COLO829 (cell line): Measurements from ENCODE around the gene POLH.
A peak's percentile ranks its signal among the peaks of the same experiment; 100 is the strongest.
"Not testable (repeated sequence)": the region's sequence is repeated elsewhere in the genome, so short reads cannot be mapped to it uniquely, and the experiment has no call there.

Experiments used
- DNase-seq: peaks from one replicate; pipeline ENCODE4 v3.0.0; 2012; ENCODE audit warnings: low spot score

Gene POLH

DNA sequence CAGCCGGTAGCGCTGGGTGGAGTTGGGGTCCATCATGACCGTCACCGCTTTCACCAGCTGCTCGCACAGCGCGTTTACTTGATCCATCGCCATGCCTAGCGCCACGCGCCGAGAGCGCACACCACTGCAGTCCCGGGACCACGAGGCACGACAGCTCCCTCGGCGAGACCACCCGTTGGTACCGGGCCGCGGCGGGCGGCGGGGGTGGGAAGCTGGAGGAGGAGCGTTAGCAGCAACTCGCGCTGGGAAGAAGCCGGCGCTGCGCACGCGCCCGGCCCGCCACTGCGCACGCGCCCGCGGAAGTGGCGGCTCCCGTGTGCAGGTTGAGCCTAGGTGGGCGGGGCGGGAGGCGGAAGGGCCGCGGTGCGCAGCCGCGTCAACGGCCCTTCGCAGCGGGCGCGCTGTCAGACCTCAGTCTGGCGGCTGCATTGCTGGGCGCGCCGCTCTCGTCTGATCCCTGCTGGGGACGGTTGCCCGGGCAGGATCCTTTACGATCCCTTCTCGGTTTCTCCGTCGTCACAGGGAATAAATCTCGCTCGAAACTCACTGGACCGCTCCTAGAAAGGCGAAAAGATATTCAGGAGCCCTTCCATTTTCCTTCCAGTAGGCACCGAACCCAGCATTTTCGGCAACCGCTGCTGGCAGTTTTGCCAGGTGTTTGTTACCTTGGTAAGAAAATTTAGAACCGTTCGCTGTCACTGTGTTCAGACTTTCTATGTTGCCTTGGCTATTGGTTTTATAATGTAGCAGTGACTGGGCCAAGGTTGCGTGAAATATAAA, at the start of gene POLH, which contains the start of gene XPO5:
Gene POLH, plus strand, starts transcription at position 414 of the 780 bp plus-strand sequence. CDS start 6,135 bp downstream, outside the sequence.
Gene XPO5, minus strand, starts transcription at position 267 of the 780 bp plus-strand sequence. Its CDS starts 174 bp downstream, at position 93.
- peak; percentile 97 for DNase-seq

DNA sequence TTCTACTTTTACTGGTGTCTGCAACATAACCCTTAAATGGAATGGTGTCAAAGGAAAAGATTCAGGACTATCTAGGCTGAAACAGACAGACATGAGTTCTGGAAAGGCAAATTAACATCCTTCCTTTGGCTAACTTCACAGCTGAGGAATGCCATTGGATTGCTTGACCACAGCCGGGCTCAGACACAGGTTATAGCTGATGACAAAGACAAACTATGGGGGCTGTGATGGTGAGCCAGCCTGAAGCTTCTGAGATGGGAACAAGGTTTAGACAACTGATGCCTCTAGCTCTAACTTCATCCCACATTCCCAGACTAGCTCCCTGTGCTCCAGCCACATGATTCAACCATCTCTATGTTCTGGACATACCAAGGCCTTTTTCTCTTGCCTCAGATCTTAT, 43.8 kb upstream of the POLH start:
- no peak for DNase-seq

DNA sequence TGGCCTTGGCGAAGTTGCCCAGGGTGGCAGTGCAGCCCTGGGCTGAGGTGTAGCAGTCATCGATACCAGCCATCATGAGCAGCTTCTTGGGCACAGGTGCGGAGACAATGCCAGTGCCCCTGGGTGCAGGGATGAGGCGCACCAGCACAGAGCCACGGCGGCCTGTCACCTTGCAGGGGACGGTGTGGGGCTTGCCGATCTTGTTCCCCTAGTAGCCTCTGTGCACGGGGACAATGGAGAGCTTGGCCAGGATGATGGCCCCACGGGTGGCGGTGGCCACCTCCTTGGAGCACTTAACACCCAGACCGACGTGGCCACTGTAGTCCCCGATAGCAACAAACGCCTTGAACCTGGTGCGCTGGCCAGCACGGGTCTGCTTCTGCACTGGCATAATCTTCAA, 37.0 kb upstream of the POLH start:
- DNase-seq = not testable (repeated sequence)

DNA sequence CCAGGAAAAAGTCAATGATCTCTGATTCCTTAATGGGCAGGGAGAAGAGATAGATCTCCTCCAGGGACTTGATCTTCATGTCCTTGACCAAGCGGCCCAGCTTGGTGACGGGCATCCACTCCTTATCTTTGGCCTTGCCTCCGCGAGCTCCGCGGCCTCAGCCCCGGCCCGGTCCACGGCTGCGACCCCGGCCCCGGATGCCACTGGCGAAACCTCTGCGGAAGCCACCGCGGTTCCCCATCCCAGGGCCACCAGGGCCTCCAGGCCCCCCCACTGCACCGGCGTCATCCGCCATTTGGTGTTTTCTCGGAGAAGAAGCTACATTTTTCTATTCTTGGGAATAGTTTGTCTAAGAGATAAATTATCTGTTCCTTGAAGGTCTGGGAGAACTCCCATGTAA, 36.6 kb upstream of the POLH start:
- not testable (repeated sequence) for DNase-seq

- no peak for DNase-seq
These were observed 35.5 kb upstream of the POLH start for GRCh38 chr6:43540507-43540906.

DNA sequence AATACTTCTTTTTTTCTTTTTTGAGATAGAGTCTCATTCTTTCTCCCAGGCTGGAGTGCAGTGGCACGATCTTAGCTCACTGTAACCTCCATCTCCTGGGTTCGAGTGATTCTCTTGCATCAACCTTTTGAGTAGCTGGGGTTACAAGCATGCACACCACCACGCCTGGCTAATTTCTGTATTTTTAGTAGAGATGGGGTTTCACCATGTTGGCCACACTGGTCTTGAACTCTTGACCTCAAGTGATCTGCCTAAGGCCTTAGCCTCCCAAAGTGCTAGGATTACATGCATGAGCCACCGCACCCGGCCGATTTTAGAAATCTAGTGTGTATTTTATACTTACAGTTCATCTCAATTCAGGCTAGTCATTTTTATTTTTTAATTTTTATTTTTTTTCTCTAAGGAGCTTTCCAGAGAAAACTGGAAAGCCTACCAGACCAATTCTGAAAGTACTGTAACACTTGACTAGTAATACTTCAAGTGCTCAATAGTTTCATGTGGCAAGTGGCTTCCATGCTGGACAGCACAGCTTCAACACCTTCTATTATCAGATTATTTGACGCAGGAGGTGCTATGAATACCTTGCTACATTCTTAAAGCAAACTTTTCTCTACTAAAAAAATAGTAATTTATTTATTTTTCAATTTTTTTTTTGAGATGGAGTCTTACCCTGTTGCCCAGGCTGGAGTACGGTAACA, 34.1 kb upstream of the POLH start:
- no peak for DNase-seq

DNA sequence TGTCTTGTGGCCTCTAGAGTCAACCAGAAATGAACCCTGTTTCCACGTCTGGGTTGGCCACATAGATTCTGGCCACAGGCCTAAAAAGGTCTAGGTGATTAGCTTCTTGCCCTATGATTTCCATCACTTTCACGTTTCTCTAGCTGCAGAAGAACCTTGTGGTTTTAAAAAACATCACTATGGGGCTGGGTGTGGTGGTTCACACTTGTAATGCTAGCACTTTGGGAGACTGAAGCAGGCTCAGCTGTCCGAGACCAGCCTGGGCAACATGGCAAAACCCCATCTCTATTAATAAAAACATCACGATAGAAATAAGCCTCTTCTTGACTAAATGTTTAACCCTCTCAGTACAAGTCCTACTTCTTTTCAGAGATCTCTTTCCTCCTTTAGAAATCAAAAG, 31.5 kb upstream of the POLH start:
- no peak for DNase-seq

GRCh38 chr6:43547222-43547621, 28.8 kb upstream of the POLH start:
- DNase-seq = no peak

- DNase-seq = not testable (repeated sequence)
These were observed 18.4 kb upstream of the POLH start for GRCh38 chr6:43557620-43558019.

DNA sequence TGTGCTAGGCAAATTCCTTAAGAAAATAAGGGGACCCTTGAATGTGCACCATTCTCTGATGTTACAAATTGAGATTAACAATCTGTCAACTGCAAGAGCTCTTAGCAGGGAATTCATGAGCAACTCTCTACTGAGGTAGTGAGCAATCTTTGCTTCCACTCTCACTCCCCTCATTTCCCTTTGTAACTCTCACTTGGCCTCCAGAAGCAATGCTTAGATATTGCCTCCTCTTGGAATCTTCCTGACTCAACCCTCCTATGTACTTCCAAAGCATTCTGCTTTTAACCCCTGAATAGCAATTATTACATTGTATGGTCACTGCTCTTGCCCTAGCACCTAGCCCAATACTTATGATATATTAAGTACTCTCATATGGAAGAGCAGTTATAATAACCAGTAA, 16.7 kb upstream of the POLH start:
- DNase-seq = no peak

DNA sequence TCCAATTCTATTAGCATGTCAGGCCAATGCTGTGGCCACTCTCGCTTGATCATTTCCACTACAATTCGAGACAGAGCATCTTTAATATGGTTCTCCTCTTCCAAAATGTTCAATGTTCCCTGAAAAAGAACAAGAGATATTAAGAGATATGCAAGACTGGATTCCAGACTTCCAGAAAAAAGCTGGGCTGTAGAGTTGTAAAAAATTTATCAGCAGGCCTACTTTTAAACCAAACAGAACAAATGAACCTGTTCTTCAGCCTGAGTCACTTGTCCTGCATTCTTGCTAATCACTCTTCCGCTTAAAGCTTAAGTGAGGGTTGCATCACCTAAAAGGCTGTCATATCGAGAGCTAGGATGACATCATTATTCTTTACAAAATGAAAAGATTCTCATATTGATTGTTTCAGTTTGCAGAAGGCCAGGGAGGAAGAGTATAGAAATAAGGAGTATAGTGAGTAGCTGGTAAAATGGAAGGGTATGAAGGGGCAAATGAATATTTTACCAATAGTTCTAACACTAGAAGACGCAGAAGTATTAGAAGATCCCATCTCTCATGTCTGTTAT, 5.0 kb upstream of the POLH start:
- DNase-seq = no peak

DNA sequence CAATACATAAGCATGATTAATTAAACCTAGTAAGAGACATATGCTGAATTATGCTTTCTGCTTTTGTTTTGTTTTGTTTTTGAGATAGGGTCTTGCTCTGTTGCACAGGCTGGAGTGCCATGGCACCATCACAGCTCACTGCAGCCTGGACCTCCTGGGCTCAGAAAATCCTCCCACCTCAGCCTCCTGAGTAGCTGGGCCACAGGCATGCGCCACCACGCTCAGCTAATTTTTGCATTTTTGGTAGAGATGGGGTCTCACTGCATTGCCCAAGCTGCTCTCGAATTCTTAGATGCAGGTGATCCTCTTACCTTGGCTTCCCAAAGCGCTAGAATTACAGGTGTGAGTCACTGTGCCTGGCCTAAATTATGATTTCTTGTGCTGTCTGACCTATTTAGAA, 4.0 kb upstream of the POLH start:
- DNase-seq = no peak

DNA sequence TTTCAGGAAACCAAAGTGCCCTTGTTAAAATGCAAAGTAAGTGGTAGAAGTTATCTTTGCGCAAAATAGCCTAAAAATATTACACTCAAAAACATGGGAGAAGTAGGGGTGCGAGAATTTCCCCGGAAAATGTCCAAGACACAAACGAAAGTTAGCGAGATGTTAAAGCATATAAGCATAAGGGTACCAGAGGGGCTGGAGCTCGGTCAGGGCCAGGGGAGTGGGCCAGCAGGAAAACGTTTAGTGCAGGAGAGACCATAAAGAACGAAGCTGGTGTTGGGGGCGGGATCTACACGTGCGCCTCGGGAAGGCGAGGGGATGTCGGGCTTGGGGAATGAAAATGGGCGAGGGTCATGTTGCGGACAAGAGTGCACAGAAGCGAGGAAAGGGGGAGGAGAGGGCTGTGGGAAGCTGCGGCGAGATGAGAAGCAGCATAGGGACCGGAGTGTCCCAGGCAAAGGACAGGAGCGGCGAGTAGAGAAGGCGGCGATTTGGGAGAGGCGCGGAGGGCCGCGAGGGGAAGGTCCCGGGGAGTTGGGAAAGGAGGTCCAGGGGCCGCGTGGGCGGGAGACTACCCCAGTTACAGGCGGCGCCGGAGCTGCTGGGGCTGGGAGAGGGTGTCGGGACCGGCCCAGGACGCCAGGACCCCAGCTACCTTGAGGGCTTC, 747 bp upstream of the POLH start:
- peak; percentile 28 for DNase-seq

- DNase-seq = no peak
These were observed 2.8 kb downstream of the POLH start for GRCh38 chr6:43578748-43579147.

DNA sequence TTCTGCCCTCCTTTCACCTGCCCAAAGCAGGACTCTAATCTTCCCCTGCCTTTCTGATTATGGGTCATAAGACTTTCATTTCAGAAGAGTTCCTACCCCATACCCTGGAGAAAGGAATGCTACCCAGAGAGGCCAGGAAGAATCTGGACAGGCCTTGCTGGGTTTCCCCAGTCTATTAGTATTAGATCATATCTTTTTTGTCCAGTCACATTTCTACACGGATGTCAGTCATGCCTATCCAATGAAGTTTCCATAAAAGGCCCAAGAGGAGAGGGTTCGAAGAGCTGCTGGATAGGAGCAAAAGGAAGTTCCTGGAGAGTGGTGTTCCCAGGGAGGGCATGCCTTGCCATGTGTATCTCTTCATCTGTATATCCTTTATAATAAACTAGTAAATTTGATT, 3.2 kb downstream of the POLH start:
- DNase-seq = no peak

DNA sequence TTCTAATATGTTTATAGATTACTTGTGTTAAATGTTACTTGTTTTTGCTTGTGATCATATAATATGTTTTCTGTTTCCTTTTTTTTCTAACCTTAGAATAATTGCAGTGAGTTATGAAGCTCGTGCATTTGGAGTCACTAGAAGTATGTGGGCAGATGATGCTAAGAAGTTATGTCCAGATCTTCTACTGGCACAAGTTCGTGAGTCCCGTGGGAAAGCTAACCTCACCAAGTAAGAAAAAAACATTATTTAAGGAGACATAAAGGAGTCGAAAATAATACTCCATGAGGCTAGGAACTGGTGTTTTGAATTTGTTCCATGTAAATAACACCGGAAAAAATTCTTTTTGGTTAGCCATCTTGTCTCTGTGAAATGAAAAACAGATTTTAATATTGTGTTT, 6.9 kb downstream of the POLH start:
- DNase-seq = no peak

DNA sequence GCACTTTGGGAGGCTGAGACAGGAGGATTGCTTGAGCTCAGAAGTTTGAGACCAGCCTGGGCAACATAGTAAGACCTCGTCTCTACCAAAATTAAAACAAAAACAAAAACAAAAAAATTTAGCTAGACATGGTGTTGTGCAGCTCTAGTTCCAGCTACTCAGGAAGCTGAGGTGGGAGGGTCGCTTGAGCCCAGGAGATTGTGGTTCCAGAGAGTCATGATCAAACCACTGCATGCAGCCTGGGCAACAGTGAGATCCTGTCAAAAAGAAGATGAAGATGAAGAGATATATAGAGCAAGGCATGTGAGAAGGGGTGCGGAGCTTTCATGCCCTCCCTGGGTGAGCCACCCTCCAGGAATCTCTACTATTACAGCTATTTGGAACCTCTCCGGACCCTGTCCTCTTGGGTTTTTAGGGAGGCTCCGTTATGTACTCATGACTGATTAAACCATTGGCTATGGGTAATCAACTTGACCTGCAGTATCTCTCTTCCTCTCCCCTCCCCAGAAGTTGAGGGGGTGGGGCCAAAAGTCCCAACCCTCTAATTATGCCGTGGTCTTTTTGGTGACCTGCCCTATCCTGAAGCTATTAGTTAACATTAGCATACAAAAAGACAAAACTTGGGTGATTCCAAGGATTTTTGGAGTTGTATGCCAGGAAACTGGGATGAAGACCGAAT, 9.0 kb downstream of the POLH start:
- no peak for DNase-seq

- no peak for DNase-seq
These were observed 12.2 kb downstream of the POLH start for GRCh38 chr6:43588194-43588593.

GRCh38 chr6:43589564-43589963, 13.6 kb downstream of the POLH start:
- not testable (repeated sequence) for DNase-seq

- DNase-seq = no peak
These were observed 18.0 kb downstream of the POLH start for GRCh38 chr6:43593938-43594337.

DNA sequence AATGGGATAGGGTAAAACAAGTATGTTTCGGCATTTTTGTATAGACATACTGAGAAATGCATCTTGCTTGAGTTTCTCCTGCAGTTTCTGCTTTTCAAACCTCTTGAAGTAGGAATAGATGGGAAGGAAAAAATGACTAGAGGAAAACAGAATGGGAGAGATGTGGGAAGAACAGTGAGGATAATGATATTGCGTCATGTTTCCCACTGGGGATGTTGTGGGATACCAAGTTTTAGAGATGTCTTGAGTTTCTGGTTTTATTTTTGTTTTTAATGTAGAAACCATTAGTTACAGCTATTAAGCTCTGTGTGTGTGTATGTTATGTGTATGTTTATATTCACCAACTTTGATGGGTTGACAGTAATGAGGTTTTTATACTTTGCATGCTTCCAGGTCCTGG, 24.6 kb downstream of the POLH start:
- DNase-seq = no peak

DNA sequence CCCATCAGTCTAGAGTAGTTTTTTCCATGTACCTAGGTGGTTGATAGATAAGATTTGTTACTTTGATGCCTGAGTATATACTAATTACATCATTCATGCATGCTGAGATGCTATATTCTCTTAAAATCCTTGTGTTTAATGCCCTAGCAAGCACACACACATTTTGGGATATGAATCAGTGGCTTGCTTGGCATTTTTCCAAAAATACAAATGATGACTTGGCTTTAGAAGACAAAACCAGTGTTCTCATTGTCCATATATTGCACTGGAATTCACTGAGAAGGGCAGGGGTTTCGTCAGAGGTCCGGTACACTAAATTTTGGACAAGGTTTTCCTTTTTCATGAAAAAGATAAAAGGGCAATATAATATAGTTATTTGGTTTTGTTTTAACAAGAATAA, 28.2 kb downstream of the POLH start:
- DNase-seq = no peak
